ENCODE measurements around the gene CD99L2. TPM values are rescaled to one million over a fixed set of nuclear protein-coding genes. Genes with fewer than 3 reads are reported as not detected.

CD99L2 gene
- total RNA-seq, 4 donors from 2014 or later = 97.2 to 122 (median 112) TPM

- 54 to 58% methylated on average over 2 of the region's 2 CpGs for WGBS, 2 donors
Measured at GRCh38 chrX:150842198-150842685, 56.2 kb downstream of the CD99L2 start.

GRCh38 chrX:150841456-150842197, 56.8 kb downstream of the CD99L2 start:
- Histone ChIP-seq H3K27ac (no peak overlapping the region), H3K4me1 (peaks cover 0 to 11% (median 0%) of the 10 kb centered on the region in 4 donors), H3K9me3 (no peaks in the 10 kb centered on the region), H3K36me3 (no peaks in the 10 kb centered on the region), H3K27me3 (no peaks in the 10 kb centered on the region), H3K4me3 (no peak overlapping the region)
- no peak for DNase-seq (ENCODE audit: low spot score in 2 of 2)
- 46 to 53% methylated on average over 6 of the region's 6 CpGs for WGBS, 2 donors
- TF ChIP-seq, protein P1, sequence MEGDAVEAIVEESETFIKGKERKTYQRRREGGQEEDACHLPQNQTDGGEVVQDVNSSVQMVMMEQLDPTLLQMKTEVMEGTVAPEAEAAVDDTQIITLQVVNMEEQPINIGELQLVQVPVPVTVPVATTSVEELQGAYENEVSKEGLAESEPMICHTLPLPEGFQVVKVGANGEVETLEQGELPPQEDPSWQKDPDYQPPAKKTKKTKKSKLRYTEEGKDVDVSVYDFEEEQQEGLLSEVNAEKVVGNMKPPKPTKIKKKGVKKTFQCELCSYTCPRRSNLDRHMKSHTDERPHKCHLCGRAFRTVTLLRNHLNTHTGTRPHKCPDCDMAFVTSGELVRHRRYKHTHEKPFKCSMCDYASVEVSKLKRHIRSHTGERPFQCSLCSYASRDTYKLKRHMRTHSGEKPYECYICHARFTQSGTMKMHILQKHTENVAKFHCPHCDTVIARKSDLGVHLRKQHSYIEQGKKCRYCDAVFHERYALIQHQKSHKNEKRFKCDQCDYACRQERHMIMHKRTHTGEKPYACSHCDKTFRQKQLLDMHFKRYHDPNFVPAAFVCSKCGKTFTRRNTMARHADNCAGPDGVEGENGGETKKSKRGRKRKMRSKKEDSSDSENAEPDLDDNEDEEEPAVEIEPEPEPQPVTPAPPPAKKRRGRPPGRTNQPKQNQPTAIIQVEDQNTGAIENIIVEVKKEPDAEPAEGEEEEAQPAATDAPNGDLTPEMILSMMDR (IDR thresholded peaks at IDR 0.05) = no peak
- no peak for TF ChIP-seq POLR2A (IDR thresholded peaks at IDR 0.05)
- TF ChIP-seq EP300 (IDR thresholded peaks at IDR 0.05) = no peak

More at GRCh38 chrX:150842198-150842685, 56.2 kb downstream of the CD99L2 start:
- Histone ChIP-seq H3K36me3 (no peaks in the 10 kb centered on the region), H3K4me3 (no peak overlapping the region), H3K9me3 (no peaks in the 10 kb centered on the region), H3K4me1 (peaks cover 0 to 11% (median 0%) of the 10 kb centered on the region in 4 donors), H3K27me3 (no peaks in the 10 kb centered on the region), H3K27ac (no peak overlapping the region)
- no peak for DNase-seq (ENCODE audit: low spot score in 2 of 2)
- TF ChIP-seq POLR2A (IDR thresholded peaks at IDR 0.05) (no peak), EP300 (IDR thresholded peaks at IDR 0.05) (no peak)
- TF ChIP-seq, protein P1 (IDR thresholded peaks at IDR 0.05) = no peak

DNA sequence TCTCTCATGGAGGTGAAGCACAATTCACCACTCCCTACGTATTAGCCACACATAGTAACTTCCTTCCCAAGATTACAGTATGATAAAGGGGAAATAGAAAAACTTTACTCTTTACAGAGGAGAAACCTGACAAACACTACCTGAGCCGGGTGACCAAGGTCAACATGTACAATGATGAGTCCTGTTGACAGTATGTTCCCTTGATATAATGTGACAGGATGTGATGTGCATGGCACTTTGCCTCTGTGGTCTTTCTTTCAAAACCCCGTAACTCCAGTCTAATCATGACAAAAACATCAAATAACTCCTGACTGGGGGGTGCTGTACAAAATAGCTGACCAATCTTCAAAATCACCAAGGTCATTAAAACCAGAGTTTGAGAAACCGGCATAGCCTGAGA, 60.6 kb downstream of the CD99L2 start:
- Histone ChIP-seq H3K27me3 (no peaks in the 10 kb centered on the region), H3K36me3 (no peaks in the 10 kb centered on the region), H3K4me3 (no peak overlapping the region), H3K9me3 (no peaks in the 10 kb centered on the region), H3K27ac (no peak overlapping the region), H3K4me1 (peaks cover 0 to 9% (median 0%) of the 10 kb centered on the region in 4 donors)
- WGBS, 2 donors = 82 to 92% methylated on average over 4 of the region's 4 CpGs
- DNase-seq (ENCODE audit: low spot score in 2 of 2) = no peak
- TF ChIP-seq EP300 (IDR thresholded peaks at IDR 0.05) = no peak
- no peak for TF ChIP-seq POLR2A (IDR thresholded peaks at IDR 0.05)
- TF ChIP-seq, protein P1 (IDR thresholded peaks at IDR 0.05) = no peak

DNA sequence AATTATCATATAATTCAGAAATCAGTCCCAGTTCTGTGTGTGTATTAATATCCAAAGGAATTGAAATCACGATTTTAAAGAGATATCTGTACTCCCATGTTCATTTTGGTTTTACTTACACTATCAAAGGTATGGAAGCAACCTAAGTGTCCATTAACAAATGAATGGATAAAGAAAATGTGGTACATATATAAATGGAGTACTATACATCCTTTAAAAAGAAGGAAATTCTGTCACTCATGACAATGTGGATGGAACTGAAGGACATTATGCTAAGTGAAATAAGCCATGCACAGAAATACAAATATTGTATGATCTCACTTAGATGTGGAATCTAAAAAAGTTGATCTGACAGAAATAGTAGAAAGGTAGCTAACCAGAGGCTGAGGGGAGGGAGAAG, 63.8 kb downstream of the CD99L2 start:
- TF ChIP-seq POLR2A (IDR thresholded peaks at IDR 0.05) (no peak), EP300 (IDR thresholded peaks at IDR 0.05) (no peak)
- TF ChIP-seq, protein P1 (IDR thresholded peaks at IDR 0.05) = no peak
- 75 to 95% methylated on average over 1 of the region's 1 CpG for whole genome bisulfite sequencing, 2 donors
- no peaks in the 10 kb centered on the region for H3K27me3 ChIP-seq
- DNase-seq (ENCODE audit: low spot score in 2 of 2) = no peak
- no peak overlapping the region for H3K27ac ChIP-seq
- H3K4me1 ChIP-seq = no peaks in the 10 kb centered on the region
- no peak overlapping the region for H3K4me3 ChIP-seq
- H3K9me3 ChIP-seq = no peaks in the 10 kb centered on the region
- H3K36me3 ChIP-seq = no peaks in the 10 kb centered on the region

DNA sequence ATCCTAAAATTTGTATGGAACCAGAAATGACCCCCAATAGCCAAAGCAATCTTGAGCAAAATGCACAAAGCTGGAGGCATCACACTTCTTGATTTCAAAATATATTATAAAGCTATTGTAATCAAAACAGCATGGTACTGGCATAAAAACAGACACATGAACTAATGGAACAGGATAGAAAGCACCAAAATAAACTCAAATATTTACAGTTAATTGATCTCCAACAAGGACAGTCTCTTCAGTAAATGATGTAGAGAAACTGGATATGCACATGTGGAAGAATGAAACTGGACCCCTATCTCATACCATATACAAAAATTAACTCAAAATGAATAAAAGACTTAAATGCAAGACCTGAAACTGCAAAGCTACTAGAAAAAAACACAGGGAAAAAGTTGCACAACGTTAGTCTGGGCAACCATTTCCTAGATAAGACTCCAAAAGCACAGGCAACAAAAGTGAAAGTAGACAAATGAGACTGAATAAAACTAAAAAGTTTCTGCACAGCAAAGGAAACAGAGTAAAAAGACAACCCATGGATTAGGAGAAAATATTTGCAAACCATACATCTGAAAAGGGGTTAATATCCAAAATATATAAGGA, 64.9 kb downstream of the CD99L2 start:
- DNase-seq (ENCODE audit: low spot score in 2 of 2) = no peak
- Histone ChIP-seq H3K4me3 (no peak overlapping the region), H3K4me1 (no peaks in the 10 kb centered on the region), H3K9me3 (no peaks in the 10 kb centered on the region), H3K36me3 (no peaks in the 10 kb centered on the region), H3K27me3 (no peaks in the 10 kb centered on the region), H3K27ac (no peak overlapping the region)
- TF ChIP-seq EP300 (IDR thresholded peaks at IDR 0.05) (no peak), POLR2A (IDR thresholded peaks at IDR 0.05) (no peak)
- TF ChIP-seq, protein P1 (IDR thresholded peaks at IDR 0.05) = no peak
- WGBS, 2 donors = 48 to 87% methylated on average over 1 of the region's 1 CpG

Data from tibial nerve (tissue), 4 donors.